PC-3 (cell line): ENCODE measurements around the gene TMEM150A. TPM values are rescaled to one million over a fixed set of nuclear protein-coding genes. Genes with fewer than 3 reads are reported as not detected.
A peak's percentile ranks its signal among the peaks of the same experiment; 100 is the strongest.

ENCODE experiments used
- ATAC-seq: fragments of 200-7000 bp; cut with Tn5 transposase; 2 replicates; pipeline ENCODE4 v1.9.1; 2020; ENCODE audit warnings: mild to moderate bottlenecking, moderate library complexity
- BruUV-seq: library from RNA; stranded (reverse); fragments of 400-500 nt; replicated peaks from 2 replicates; lab custom pipeline; 2021; lab: Mats Ljungman, UMichigan
- CTCF ChIA-PET: fragments of 300-600 bp; sonication (Branson Sonifier 250); formaldehyde crosslinking; loops from one replicate; lab custom pipeline; 2022; ENCODE audit warnings: antibody characterized with exemption; lab: Charles Lee
- POLR2A ChIA-PET: fragments of 300-600 bp; sonication (Branson Sonifier 250); formaldehyde crosslinking; loops from one replicate; lab custom pipeline; 2022; ENCODE audit warnings: antibody characterized with exemption; ENCODE audit not compliant: unreplicated experiment; lab: Charles Lee
- DNase-seq: peaks from one replicate; pipeline ENCODE4 v3.0.0-alpha.2; 2015
- H2AFZ ChIP-seq: fragments of 300-600 bp; sonication (generic); 2 replicates; pipeline ENCODE4 v1.6.0; 2016; ENCODE audit warnings: antibody characterized with exemption, low read length
- H3F3A ChIP-seq: fragments of 300-600 bp; sonication (generic); one replicate; pipeline ENCODE4 v1.6.0; 2017; ENCODE audit warnings: antibody characterized with exemption, low read length, control low read depth, mild to moderate bottlenecking; ENCODE audit not compliant: unreplicated experiment
- H3K27ac ChIP-seq: fragments of 300-600 bp; sonication (generic); 2 replicates; pipeline ENCODE4 v1.5.1; 2016; ENCODE audit warnings: mild to moderate bottlenecking, low read length
- H3K27me3 ChIP-seq: fragments of 300-600 bp; sonication (generic); 2 replicates; pipeline ENCODE4 v1.6.1; 2016; ENCODE audit warnings: low read length, mixed read lengths
- H3K36me3 ChIP-seq: fragments of 300-600 bp; sonication (generic); 2 replicates; pipeline ENCODE4 v1.6.1; 2016; ENCODE audit warnings: low read depth, mixed run types, low read length, mixed read lengths
- H3K4me1 ChIP-seq: fragments of 300-600 bp; sonication (generic); 2 replicates; pipeline ENCODE4 v1.5.1; 2016; ENCODE audit warnings: low read length; ENCODE audit not compliant: insufficient read depth
- H3K4me2 ChIP-seq: fragments of 300-600 bp; sonication (generic); 2 replicates; pipeline ENCODE4 v1.6.0; 2016; ENCODE audit warnings: low read length
- H3K4me3 ChIP-seq: fragments of 300-600 bp; sonication (generic); 2 replicates; pipeline ENCODE4 v1.5.1; 2016; ENCODE audit warnings: mild to moderate bottlenecking, low read length, mixed read lengths
- H3K79me2 ChIP-seq: fragments of 300-600 bp; sonication (generic); 2 replicates; pipeline ENCODE4 v1.6.1; 2017; ENCODE audit warnings: low read length, mixed read lengths
- H3K9ac ChIP-seq: fragments of 300-600 bp; sonication (generic); 2 replicates; pipeline ENCODE4 v1.6.0; 2016; ENCODE audit warnings: mild to moderate bottlenecking, low read length
- H3K9me2 ChIP-seq: fragments of 300-600 bp; sonication (generic); replicated peaks from 2 replicates; pipeline ENCODE4 v1.6.1; 2016; ENCODE audit warnings: mixed run types, low read length, mixed read lengths
- H3K9me3 ChIP-seq: fragments of 300-600 bp; sonication (generic); 2 replicates; pipeline ENCODE4 v1.6.1; 2016; ENCODE audit warnings: low read length, mixed read lengths
- H4K20me1 ChIP-seq: fragments of 300-600 bp; sonication (generic); 2 replicates; pipeline ENCODE4 v1.6.1; 2016; ENCODE audit warnings: low read length, mixed read lengths
- CTCF ChIP-seq: fragments of 300-600 bp; sonication (generic); conservative IDR thresholded peaks from 2 replicates; pipeline ENCODE4 v1.5.1; 2017; ENCODE audit warnings: antibody characterized with exemption, low read depth, mild to moderate bottlenecking, low read length
- EZH2 ChIP-seq: fragments of 300-600 bp; sonication (generic); IDR thresholded peaks from one replicate; pipeline ENCODE4 v1.6.1; 2017; ENCODE audit warnings: antibody characterized with exemption, mild to moderate bottlenecking, low read length; ENCODE audit not compliant: unreplicated experiment
- EZH2phosphoT487 ChIP-seq: fragments of 300-600 bp; sonication (generic); IDR thresholded peaks from 2 replicates; pipeline ENCODE4 v1.6.1; 2018; ENCODE audit warnings: mild to moderate bottlenecking, antibody characterized with exemption, low read length, borderline replicate concordance
- intact Hi-C: fragments of 100-400 bp; cut with micrococcal nuclease; formaldehyde crosslinking; loops from 2 replicates; pipeline ENCODE4 v1.9.0; 2023
- total RNA-seq: library from RNA; depleted of rRNA; stranded (reverse); fragments of >200 nt; gene quantifications from 2 replicates; pipeline ENCODE4 v1.2.3, GENCODE V29; 2014

The TMEM150A gene
- total RNA-seq, 1 experiment from 2014 or later = 4.9 TPM

- intact Hi-C loops = no loop called here
- DNase-seq (no peak), ATAC-seq (no peak)
- Histone ChIP-seq H3K79me2 (peaks cover 34% of the 10 kb centered on the region), H3K9me3 (no peaks in the 10 kb centered on the region), H3F3A (no peaks in the 10 kb centered on the region), H3K4me1 (peaks cover 13% of the 10 kb centered on the region), H4K20me1 (no peaks in the 10 kb centered on the region), H3K4me3 (no peak overlapping the region), H3K27me3 (no peaks in the 10 kb centered on the region), H3K9me2 (no peaks in the 10 kb centered on the region), H3K36me3 (peaks cover 5% of the 10 kb centered on the region; the same call in 1 of the 2 replicates), H2AFZ (no peak overlapping the region), H3K27ac (no peak overlapping the region), H3K9ac (no peak overlapping the region), H3K4me2 (no peak overlapping the region)
- TF ChIP-seq EZH2phosphoT487 = no peak
- no peak for TF ChIP-seq EZH2
- no peak for TF ChIP-seq CTCF
- no TSS peak for BruUV-seq
- ChIA-PET CTCF (no interaction called here), POLR2A (no interaction called here)
Measured at GRCh38 chr2:85607268-85608215, 5.0 kb upstream of the TMEM150A start.

DNA sequence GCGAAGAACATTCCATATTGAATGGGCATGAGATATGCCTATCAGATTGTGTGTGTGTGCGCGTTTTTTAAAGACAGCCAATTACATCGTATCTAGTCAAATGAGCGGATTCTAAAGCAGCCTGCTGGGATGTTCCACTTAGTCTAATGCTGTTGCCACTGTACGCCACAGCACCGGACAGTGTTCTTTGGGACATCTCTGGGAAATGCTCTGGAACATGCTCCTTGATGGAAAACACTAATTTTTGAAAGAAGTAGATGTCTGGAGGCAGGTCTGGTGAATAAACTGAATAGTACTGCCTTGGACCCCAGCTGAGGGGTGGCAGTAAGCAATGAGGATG, 3.6 kb upstream of the TMEM150A start:
- intact Hi-C loops = no loop called here
- Histone ChIP-seq H3K36me3 (peaks cover 5% of the 10 kb centered on the region; the same call in 1 of the 2 replicates), H3K27ac (no peak overlapping the region), H3K4me2 (no peak overlapping the region), H3K27me3 (no peaks in the 10 kb centered on the region), H3K4me3 (no peak overlapping the region), H3K9me3 (no peaks in the 10 kb centered on the region), H3K9ac (no peak overlapping the region), H3K4me1 (peaks cover 8% of the 10 kb centered on the region; the same call in 1 of the 2 replicates), H4K20me1 (no peaks in the 10 kb centered on the region), H3K9me2 (no peaks in the 10 kb centered on the region), H3K79me2 (peaks cover 21% of the 10 kb centered on the region), H3F3A (no peaks in the 10 kb centered on the region), H2AFZ (no peak overlapping the region)
- no peak for TF ChIP-seq EZH2
- no peak for DNase-seq
- POLR2A ChIA-PET = no interaction called here
- no TSS peak for BruUV-seq
- CTCF ChIA-PET = no interaction called here
- ATAC-seq = no peak

- CTCF ChIA-PET = no interaction called here
Measured at GRCh38 chr2:85605406-85606115, 3.1 kb upstream of the TMEM150A start.

More at GRCh38 chr2:85605406-85606115, 3.1 kb upstream of the TMEM150A start:
- Histone ChIP-seq H3K36me3 (peaks cover 5% of the 10 kb centered on the region; the same call in 1 of the 2 replicates), H3K9me3 (no peaks in the 10 kb centered on the region), H3K27ac (no peak overlapping the region), H2AFZ (no peak overlapping the region), H3K4me1 (peaks cover 8% of the 10 kb centered on the region; the same call in 1 of the 2 replicates), H3K9me2 (no peaks in the 10 kb centered on the region), H3K79me2 (peaks cover 17% of the 10 kb centered on the region), H3F3A (no peaks in the 10 kb centered on the region), H3K4me2 (peak overlapping the region; percentile 20; the same call in 1 of the 2 replicates), H3K4me3 (no peak overlapping the region), H4K20me1 (no peaks in the 10 kb centered on the region), H3K9ac (no peak overlapping the region), H3K27me3 (no peaks in the 10 kb centered on the region)
- intact Hi-C loops = no loop called here
- TF ChIP-seq CTCF (no peak), EZH2phosphoT487 (no peak), EZH2 (no peak)
- ATAC-seq = no peak
- no peak for DNase-seq
- no TSS peak for BruUV-seq
- POLR2A ChIA-PET = interaction anchor here (0.6 to 0.7 kb wide), 2 partner anchors 13 to 104 kb away, joined by 3 to 5 read pairs; no protein-coding TSS in a partner anchor
